Fibroblast of lung (primary cell): ENCODE measurements around the gene PIGA. TPM values are rescaled to one million over a fixed set of nuclear protein-coding genes. Genes with fewer than 3 reads are reported as not detected.

Source experiments
- DNase-seq, 2 donors: peaks; one replicate each; pipeline versions ENCODE4 v3.0.0 to v3.0.0-alpha.2; 2010; ENCODE audit warnings: low read depth in 2 of 2
- H2AFZ ChIP-seq: 2 replicates; pipeline ENCODE4 v1.5.1; 2012; ENCODE audit warnings: low read length, control low read depth, inconsistent platforms
- H3K27ac ChIP-seq: 2 replicates; pipeline ENCODE4 v1.5.1; 2011; ENCODE audit warnings: low read length, control low read depth; ENCODE audit not compliant: insufficient read depth
- H3K27me3 ChIP-seq: 2 replicates; pipeline ENCODE4 v1.5.1; 2011; ENCODE audit warnings: mild to moderate bottlenecking, low read length; ENCODE audit not compliant: control insufficient read depth, insufficient read depth
- H3K36me3 ChIP-seq: 2 replicates; pipeline ENCODE4 v1.5.1; 2011; ENCODE audit warnings: low read length; ENCODE audit not compliant: control insufficient read depth, insufficient read depth
- H3K4me1 ChIP-seq: 2 replicates; pipeline ENCODE4 v1.5.1; 2011; ENCODE audit warnings: low read length; ENCODE audit not compliant: control insufficient read depth, insufficient read depth; ENCODE audit errors: extremely low read depth
- H3K4me2 ChIP-seq: 2 replicates; pipeline ENCODE4 v1.5.1; 2011; ENCODE audit warnings: low read length, control low read depth; ENCODE audit not compliant: insufficient read depth; ENCODE audit errors: extremely low read depth
- H3K4me3 ChIP-seq, 4 experiments: fragments of 200-600 bp in 1 of 4; sonication (generic) in 1 of 4; replicated peaks in 1 of 4; 2 replicates each; pipeline ENCODE4 v1.5.1; 2011 to 2016; ENCODE audit warnings: low read length in 4 of 4, low read depth in 3 of 4, mild to moderate bottlenecking in 3 of 4, control low read depth in 2 of 4, inconsistent platforms in 1 of 4, mixed read lengths in 1 of 4; ENCODE audit not compliant: insufficient read depth in 1 of 4; ENCODE audit errors: control extremely low read depth in 1 of 4
- H3K79me2 ChIP-seq: 2 replicates; pipeline ENCODE4 v1.5.1; 2012; ENCODE audit warnings: mild to moderate bottlenecking, low read length, inconsistent platforms; ENCODE audit not compliant: control insufficient read depth, insufficient read depth
- H3K9ac ChIP-seq: 2 replicates; pipeline ENCODE4 v1.5.1; 2011; ENCODE audit warnings: mild to moderate bottlenecking, low read length, control low read depth; ENCODE audit not compliant: insufficient read depth
- H3K9me3 ChIP-seq: 2 replicates; pipeline ENCODE4 v1.5.1; 2012; ENCODE audit warnings: low read depth, low read length; ENCODE audit not compliant: control insufficient read depth, insufficient read depth
- H4K20me1 ChIP-seq: 2 replicates; pipeline ENCODE4 v1.5.1; 2011; ENCODE audit warnings: low read length; ENCODE audit not compliant: control insufficient read depth, insufficient read depth; ENCODE audit errors: extremely low read depth
- EZH2 ChIP-seq: IDR thresholded peaks from 2 replicates; pipeline ENCODE4 v1.5.1; 2012; ENCODE audit warnings: low read length, control low read depth, mild to moderate bottlenecking; ENCODE audit errors: missing control alignments
- polyA minus RNA-seq: library from RNA; depleted of rRNA, polyadenylated mRNA; stranded (reverse); fragments of >200 nt; gene quantifications from 2 replicates; pipeline ENCODE4 v1.2.3, GENCODE V29; 2011; ENCODE audit warnings: low replicate concordance
- polyA plus RNA-seq, 2 donors: library from polyadenylated mRNA; depleted of rRNA in 1 of 2; stranded (reverse) in 1 of 2; unstranded in 1 of 2; fragments of >200 nt; gene quantifications; 2 replicates each; pipeline ENCODE4 v1.2.1, GENCODE V29; 2011 to 2012; ENCODE audit warnings: missing spikeins in 1 of 2
- total RNA-seq: library from RNA; depleted of rRNA; stranded (reverse); fragments of >200 nt; gene quantifications from 2 replicates; pipeline ENCODE4 v1.2.1, GENCODE V29; 2014
- TF ChIP-seq, protein P1 (sequence below), 2 donors: IDR thresholded peaks in 1 of 2; conservative IDR thresholded peaks in 1 of 2; 1 replicate in 1 of 2; 2 replicates in 1 of 2; pipeline ENCODE4 v1.5.1; 2011 to 2012; ENCODE audit warnings: low read length in 2 of 2, control low read depth in 1 of 2, inconsistent platforms in 1 of 2, low read depth in 1 of 2, mild to moderate bottlenecking in 1 of 2

PIGA gene, protein sequence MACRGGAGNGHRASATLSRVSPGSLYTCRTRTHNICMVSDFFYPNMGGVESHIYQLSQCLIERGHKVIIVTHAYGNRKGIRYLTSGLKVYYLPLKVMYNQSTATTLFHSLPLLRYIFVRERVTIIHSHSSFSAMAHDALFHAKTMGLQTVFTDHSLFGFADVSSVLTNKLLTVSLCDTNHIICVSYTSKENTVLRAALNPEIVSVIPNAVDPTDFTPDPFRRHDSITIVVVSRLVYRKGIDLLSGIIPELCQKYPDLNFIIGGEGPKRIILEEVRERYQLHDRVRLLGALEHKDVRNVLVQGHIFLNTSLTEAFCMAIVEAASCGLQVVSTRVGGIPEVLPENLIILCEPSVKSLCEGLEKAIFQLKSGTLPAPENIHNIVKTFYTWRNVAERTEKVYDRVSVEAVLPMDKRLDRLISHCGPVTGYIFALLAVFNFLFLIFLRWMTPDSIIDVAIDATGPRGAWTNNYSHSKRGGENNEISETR
- total RNA-seq (4.8 and 4.9 TPM in 2 replicates), polyA plus RNA-seq (5.0 and 6.9 TPM in 2 replicates), polyA minus RNA-seq (3.2 and 3.7 TPM in 2 replicates)
- 3.0 and 3.1 TPM in 2 replicates for polyA plus RNA-seq (2012)

DNA sequence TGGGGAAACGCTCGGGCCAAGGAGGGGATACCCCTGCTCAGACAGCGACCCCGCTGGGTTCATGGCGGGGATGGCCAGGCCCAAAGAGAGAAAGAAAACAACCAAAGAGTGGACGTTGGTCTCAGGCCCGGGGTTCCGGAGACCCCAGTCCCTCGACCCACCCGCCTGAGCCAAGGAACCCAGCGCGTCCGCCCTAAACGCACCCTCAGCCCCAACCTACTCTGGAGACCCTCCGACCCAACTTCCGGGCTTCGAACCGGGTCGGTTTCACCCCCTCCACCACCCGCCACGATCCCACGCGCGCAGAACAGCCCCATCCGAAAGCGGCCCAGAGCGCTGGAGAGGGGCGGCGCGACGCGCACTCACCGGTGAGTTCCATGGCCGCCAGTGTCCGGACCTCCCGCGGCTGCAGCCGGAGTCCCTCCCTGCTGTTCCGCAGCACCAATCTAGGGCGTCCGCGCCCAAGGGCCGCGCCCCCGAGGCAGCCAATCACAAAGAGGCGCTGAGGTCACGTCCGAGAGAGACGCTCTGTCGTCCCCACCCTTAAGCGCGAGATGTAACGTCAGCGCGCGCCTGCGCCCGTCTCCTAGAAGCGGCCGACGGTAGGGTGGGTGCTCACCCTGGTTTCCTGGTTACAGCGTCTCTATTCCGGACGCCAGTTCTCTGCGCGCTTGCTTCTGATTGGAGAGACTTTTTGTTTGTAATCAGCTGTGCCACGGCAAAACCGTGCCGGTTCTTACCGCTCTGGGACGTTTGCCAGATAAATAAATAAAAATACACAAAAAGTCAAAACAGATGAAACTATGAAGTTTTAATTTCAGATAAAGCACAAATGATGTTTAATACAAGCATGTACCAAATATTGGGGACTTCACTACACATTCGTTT, at the start of gene PIGA:
PIGA (minus strand) TSS at position 389 of the 888 bp plus-strand sequence. CDS start 3,593 bp downstream, outside the sequence.
- peak within 1 kb of the TSS; percentile 62 for H2AFZ ChIP-seq
- no peaks in the 10 kb centered on the region for H3K36me3 ChIP-seq
- H3K27ac ChIP-seq: peak within 1 kb of the TSS; percentile 95
- H3K4me2 ChIP-seq: peak within 1 kb of the TSS; percentile 89
- H3K9ac ChIP-seq: peak within 1 kb of the TSS; percentile 92
- no peaks in the 10 kb centered on the region for H3K4me1 ChIP-seq
- H3K79me2 ChIP-seq: peaks cover 4% of the 10 kb centered on the region
- TF ChIP-seq EZH2: no peak
- TF ChIP-seq, protein P1, sequence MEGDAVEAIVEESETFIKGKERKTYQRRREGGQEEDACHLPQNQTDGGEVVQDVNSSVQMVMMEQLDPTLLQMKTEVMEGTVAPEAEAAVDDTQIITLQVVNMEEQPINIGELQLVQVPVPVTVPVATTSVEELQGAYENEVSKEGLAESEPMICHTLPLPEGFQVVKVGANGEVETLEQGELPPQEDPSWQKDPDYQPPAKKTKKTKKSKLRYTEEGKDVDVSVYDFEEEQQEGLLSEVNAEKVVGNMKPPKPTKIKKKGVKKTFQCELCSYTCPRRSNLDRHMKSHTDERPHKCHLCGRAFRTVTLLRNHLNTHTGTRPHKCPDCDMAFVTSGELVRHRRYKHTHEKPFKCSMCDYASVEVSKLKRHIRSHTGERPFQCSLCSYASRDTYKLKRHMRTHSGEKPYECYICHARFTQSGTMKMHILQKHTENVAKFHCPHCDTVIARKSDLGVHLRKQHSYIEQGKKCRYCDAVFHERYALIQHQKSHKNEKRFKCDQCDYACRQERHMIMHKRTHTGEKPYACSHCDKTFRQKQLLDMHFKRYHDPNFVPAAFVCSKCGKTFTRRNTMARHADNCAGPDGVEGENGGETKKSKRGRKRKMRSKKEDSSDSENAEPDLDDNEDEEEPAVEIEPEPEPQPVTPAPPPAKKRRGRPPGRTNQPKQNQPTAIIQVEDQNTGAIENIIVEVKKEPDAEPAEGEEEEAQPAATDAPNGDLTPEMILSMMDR (conservative IDR thresholded peaks at IDR 0.05 in 1 of 2, IDR thresholded peaks at IDR 0.05 in 1 of 2; ENCODE audit: low read depth in 1 of 2, low read length in 2 of 2): no peak
- H3K9me3 ChIP-seq: no peaks in the 10 kb centered on the region
- H3K4me3 ChIP-seq: peak within 1 kb of the TSS; percentile 71 to 81 (median 78)
- peak; percentile 96 for DNase-seq
- H3K27me3 ChIP-seq: peaks cover 4% of the 10 kb centered on the region
- no peaks in the 10 kb centered on the region for H4K20me1 ChIP-seq

DNA sequence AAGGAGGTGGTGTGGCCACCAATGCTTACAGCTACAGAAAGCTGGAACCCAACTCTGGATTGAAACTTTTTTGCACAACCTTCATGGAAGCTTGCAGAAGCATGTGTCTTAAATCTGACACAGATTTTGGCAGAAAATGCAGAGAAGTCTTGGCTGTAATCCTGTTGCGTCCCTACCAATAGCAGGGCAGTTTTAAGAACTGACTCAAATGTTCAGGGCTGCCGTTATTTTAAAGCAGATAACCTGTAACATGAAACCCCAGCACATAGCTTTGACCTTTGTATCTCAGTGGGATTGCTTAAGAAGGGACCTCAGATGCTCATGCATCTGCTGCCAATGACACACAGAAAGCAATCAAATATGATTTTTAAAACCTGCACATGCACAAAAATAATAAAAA, 49.0 kb upstream of the PIGA start, which contains the start of gene VEGFD:
VEGFD (minus strand) TSS at position 110 of the 400 bp plus-strand sequence. CDS start 467 bp downstream, outside the sequence.
- DNase-seq: peak; percentile 32 to 90
- Histone ChIP-seq H3K4me1 (no peaks in the 10 kb centered on the region), H2AFZ (no peak within 1 kb of the TSS), H3K79me2 (no peaks in the 10 kb centered on the region), H4K20me1 (no peaks in the 10 kb centered on the region), H3K27me3 (no peaks in the 10 kb centered on the region), H3K27ac (no peak within 1 kb of the TSS), H3K9me3 (no peaks in the 10 kb centered on the region), H3K4me2 (peak within 1 kb of the TSS; percentile 27), H3K9ac (no peak within 1 kb of the TSS), H3K36me3 (no peaks in the 10 kb centered on the region), H3K4me3 (peak within 1 kb of the TSS in 2 of 4 experiments; percentile 6 to 40)
- TF ChIP-seq, protein P1 (conservative IDR thresholded peaks at IDR 0.05 in 1 of 2, IDR thresholded peaks at IDR 0.05 in 1 of 2; ENCODE audit: low read depth in 1 of 2, low read length in 2 of 2): no peak
- TF ChIP-seq EZH2: no peak
